NOMO-1 treated with DMSO at 0.1 percent for 48 hours (cell line): ENCODE results near the gene ALDOC.

Experiments used
- DNase-seq: peaks from one replicate; lab custom pipeline; 2025; ENCODE audit not compliant: unreplicated experiment; lab: John Stamatoyannopoulos, UW

The ALDOC gene

DNA sequence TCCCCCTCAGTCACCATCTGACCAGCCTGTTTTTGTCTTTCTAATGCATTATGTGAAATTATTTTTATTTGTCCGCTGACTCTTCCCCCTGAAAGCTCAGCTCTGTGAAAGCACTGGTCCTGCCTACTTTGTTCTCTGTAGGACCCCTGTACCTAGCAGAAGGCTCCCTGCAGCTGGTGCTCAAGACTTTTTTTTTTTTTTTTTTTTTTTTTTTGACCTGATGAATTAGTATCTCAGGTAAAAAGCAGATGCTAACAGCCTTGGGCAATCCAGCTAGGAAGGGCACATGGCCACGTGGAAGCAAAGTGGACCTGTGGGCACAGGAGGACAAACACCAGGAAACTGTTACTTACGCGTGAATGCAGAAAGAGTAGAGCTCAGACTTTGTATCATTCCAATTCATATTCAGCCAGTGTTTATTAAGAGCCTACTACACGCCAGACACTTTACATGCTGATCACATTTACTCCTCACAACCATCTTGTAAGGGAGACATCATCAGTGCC is 23.6 kb downstream of the ALDOC start:
- no peak for DNase-seq

DNA sequence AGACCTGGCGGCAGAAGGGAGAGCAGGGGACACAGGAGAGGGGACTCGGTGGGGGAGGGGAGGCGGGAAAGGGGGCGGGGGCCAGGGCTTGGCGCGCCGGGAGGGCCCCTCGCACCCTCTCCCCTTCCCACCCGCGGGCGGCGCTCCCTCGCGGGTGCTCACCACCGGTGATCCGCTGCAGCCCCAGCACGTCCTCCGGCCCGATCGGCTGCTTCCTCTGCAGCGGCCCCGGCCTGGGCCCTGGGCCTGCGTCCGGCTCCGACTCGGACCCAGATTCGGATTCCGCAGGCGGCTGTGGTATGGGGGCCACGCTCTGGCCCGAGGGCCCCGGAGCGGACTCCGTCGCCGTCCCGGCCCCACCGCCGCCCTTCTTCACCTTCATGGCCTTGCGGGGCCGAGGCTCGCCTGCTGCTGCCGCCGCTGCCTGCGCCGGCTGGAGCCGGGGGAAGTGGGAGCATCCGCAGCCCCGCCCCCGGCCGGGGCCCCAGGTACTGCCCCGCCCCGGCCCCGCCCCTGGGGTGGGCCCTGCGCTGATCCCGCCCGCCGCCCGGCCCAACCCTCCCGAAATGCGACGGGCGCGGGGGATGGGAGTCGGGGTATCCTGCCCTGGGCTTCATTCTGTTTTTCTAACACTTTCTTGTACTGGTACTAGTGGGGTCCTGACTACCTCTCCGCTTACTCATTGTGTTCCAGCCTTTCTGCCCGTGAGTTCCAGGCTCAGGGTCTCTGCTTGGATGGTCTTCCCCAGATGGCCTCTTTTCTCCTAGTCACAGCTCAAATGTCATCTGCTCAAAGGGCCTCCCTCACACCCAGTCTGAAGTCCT is 24.3 kb downstream of the ALDOC start, which contains the start of gene UNC119:
Gene UNC119, minus strand, starts transcription at position 449 of the 824 bp plus-strand sequence. Its CDS starts 67 bp downstream, at position 382.
- peak; percentile 49 for DNase-seq

DNA sequence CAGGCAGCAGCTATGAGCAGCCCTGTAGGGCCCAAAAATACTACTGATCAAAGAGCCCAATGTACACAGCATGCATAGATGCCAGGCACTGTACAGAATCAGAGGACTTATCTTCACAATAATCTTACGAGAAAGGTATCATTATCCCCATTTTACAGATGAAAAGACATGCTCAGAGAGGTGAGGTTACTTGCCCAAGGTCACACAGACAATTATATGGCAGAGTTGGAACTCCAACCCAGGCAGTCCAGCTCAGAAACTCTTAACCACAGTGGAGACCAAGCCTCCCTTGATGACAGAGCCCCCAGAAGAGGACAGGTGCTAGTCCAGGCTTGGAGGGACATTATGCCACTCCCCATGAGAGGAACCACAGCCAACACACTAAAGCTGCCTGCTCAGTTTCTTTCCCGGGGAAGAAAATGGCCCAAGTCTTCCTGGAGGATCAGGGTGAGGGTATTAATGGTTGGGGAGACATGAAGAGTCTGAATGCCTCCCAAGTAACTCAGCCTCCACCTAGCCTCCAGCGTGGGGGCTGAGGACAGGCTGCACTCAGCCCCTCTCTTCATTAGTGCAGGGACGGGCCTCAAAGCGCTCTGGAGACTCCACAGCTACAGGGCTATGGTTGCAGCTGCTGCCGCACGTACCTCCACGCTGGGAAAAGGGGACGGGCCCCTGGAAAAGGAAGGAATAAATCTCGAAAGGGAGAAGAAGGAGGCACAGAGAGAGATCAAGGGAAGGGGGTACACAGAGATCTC is 25.1 kb downstream of the ALDOC start:
- DNase-seq, result no peak

DNA sequence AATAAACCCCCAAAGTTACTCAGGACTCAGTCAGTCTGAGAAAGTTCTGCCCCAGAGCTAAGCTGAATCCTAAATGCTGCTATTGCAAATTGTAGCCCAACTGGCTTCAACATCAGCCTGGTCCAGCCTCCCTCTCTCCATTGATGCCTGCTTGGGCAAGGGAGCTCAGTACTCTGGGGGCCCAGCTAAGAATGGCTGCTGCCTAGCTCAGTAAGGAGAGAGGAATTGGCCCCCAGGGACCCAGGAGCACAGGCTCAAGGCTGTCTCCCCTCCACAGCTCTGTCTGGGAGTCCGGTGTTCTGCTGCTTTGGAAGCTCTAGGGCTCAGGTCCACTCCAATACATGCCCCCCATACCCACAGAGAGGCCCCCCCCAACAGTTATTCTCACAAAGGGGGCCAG is 25.8 kb downstream of the ALDOC start:
- no peak for DNase-seq

DNA sequence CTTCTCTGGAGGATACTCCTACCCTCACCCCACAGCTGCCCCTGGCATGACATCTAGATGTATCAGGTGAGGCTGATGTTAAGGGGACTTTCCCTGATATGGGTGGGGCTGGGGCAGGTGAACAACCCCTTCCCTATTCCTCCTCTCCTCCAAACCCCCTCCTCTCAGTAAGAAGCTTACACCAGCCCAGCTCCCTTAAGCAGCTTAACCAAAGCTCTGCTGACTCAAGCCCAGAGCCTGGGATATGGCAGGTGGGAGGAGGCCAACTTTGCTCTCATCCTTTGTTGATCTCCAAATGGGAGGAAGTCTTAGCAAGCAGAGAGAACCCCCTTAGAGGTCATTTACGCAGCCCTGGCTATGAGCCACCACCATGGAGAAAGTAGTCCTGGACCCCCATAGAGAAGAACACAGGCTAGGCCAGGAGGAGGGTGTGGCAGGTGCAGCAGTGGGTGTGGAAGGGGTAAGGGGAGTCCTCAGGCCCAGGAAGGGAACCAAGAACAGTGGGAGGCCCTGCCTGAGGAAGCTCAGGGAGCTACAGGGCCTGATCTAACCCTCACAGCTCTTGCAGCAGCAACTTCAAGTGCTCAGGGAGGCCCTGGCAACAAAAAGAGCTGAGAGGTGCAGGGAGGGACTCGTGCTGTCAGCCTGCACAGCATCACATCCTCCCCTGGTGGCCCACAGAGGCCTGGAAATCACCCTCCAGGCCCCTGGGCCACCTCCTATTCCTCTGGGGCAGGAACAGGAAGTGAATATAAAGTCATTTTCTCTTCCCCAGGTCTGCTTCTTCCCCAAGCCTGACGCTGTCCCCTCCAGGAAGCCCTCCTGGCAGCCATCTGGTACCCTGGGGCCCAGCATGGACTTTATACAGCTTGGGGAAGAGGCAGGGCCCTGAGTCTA is 27.2 kb downstream of the ALDOC start:
- peak; percentile 52 for DNase-seq

DNA sequence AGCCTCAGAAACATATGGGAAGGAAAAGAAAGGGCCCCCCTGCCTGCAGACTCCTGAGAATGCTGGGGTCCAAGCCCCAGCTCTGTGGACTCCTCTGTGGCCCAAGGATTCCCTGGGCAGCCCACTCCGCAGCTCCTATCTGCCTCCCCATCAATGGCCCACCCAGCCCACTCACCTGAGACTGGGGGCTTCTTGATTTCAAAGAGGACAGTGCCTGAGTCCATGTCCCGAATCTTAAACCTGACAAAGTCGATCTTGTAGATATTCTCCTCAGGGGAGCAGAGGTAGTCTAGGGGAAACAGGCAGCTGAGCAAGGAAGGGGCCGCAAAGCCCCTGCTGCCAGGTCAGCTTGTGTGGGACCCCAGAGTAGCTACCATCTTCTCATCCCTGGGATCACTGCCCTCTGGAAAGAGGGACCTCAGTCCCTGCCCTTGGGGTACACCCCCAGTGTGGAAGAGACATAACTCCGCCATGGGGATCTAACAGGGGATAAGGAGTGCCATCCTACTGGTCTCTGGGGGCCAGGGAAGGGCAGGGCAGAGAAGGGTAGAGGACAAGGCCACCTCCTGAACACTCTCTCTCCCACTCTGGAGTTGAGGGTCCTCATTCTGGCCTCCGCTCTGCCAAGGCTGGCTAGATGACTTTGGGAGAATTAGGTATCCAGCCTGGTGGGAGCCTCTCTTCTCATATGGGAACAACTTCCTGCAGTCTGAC is 28.1 kb downstream of the ALDOC start:
- no peak for DNase-seq

DNA sequence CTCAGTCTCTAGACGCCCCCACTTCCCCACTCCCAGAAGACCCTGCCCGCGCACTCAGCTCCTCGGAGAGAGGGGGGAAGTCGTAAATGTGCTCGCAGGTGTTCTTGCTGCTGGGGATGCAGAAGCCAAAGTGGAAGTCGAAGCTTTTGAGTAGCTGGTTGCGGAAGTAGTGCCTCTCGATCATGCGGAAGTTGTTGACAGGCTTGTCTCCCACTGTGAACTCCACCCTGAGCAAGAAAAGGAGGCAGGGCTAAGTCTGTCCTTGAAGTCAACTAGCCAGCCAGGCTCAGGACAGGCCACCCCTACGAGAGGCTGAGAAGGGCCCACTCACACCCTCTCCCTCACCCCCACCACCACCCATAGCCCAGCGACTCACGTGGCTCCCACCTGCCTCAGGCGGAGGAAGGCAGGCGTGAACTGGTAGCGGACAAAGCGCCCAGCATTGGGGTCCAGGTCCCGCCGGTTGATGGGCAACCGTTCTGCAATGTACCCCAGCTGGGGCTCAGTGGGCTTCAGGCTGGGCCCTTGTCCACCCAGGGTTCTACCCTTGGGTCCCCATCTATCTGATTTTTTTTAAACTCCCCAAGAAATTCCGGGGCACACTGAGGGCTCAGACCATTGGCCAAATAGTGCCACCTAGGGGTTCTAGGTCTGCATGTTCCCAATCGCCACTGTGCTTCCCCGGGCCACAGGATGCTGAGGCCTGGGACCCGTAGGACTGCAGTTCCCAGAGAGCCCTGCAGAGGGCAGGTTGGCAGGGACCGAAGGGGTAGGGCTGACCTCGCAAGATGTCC is 28.9 kb downstream of the ALDOC start:
- peak; percentile 96 for DNase-seq

DNA sequence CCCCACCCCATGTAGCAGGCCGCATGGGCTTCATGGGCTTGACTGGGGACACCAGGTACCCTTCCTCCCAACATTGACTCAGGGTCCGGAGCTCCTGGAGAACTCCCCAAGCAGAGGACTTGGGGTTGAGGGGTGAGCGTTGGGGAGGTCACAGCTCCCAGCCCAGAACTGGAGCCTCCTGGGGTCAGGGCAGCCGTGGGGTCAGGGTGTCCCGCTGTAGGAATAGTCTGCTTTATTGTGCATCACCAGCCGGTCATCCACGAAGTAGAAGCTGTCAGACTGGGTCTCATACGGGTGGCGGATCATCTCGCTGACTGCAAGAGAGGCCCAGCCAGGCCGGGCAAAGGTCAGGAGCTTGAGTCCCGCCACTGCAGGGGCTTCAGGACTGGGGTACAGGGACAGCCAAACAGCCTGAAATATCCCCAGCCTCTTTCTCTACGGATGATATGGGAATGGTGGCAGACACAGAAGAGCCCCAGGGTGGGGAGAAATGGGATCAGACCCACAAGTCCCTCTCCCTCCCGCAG is 29.5 kb downstream of the ALDOC start:
- no peak for DNase-seq

DNA sequence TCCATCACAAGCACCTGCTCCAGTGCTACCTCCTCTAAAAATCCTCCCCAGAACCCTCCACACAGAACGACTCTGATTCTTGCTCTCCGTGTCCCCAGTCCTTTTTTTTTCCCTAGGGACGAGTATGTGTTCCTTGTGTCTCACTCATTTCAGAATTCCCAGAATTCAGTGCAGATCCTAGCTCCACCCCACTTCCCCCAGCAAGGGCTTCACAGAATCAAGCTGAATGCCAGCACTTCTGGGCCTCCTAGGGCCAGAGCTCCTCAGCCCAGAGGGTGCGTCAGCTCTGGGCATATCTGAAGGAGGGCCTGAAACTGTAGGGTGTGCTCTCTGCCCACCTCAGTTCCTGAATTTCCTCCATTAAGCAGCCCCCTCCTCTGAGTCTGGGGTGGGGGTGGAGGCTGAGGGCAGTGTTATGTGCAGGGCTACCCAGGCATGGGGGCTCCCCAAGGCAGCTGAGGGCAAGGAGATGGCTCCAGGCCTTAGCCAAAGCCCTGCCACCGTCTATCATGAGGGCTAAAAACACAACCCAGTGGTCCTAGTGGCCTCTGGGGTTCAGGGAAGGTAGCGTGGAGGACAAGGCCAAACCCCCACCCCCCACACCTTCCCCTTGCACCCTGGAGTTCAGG is 30.8 kb downstream of the ALDOC start:
- DNase-seq, result no peak

DNA sequence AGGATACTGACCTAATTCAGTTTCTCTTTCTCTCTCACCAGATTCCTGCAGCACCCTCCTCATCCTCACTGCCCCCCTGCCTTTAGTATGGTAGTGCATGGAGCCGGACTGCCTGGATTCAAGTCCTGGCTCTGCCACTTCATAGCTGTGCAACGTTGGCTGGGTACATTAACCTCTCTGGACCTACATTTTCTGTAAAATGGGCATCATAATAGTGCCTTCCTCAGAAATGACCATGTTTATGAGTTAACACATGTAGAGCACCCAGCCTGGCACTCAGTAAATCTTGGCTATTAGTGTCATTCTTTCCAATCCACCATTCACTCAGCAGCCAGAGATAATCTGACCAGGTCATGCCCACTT is 31.6 kb downstream of the ALDOC start:
- DNase-seq, result no peak

DNA sequence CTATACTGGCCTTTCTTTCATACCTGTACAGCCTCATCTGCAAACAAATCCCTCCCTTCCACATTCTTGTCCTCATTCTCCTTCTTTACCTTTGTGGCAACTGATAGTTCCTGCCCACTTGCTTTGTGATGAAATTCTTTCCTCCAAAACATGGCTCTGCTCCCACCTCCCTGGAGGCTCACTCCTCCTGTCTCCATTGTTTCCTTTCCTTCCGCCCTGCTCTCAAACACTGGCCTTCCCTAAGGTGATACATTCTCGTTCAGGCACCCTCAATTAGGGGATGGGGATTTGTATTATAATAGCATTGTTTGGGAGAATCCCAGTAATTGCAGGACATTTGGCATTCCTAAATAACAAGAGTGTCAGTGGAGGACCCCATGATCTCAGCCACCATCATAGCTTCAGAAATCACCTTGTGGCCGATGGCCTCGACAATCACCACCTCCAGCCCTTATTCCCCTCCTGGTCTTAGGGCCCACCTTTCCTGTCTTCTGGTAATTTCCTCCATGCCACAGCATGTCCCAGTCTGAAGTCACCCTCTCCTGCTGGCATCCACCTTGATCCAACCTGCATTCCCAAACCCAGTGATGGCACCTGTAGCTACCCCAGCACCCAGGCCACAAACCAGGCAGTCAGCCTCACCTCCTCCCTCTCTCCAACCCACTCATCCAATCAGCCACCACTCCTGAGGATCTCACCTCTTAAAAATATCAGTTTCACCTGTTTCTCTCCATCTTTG is 32.1 kb downstream of the ALDOC start:
- DNase-seq, result no peak

DNA sequence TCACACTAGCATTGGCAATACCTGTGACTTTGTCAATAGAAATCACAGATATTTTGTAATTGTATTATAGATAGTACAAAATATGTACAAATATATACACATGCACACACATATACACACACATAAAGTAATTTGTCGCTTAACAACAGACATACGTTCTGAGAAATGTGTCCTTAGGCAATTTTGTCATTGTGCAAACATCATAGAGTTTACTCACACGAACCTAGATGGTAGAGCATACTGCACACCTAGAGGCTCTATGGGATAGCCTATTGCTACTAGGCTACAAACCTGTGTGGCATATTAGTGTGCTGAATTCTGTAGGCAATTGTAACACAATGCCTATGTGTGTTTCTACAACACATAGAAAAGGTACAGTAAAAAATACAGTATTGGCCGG is 35.3 kb downstream of the ALDOC start:
- DNase-seq, result no peak

DNA sequence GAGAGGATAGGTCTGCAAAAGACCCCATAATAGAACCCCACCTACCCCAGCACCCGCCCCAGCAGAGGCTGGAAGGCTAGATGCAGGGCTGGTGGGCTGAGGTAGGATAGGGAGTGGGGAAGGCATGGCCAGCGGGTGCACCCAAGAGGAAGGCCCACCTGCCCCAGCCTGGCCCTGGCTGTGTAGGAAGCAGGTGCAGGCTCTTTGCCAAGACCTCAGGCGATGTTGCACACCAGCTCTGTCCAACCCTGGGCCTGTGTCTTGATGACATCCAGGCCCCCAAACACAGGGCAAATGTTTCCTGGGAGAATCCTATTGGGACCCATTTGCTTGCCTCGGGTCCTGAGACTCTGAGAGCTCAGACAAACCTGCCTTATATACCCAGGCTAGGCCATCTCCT is 36.5 kb downstream of the ALDOC start:
- no peak for DNase-seq

DNA sequence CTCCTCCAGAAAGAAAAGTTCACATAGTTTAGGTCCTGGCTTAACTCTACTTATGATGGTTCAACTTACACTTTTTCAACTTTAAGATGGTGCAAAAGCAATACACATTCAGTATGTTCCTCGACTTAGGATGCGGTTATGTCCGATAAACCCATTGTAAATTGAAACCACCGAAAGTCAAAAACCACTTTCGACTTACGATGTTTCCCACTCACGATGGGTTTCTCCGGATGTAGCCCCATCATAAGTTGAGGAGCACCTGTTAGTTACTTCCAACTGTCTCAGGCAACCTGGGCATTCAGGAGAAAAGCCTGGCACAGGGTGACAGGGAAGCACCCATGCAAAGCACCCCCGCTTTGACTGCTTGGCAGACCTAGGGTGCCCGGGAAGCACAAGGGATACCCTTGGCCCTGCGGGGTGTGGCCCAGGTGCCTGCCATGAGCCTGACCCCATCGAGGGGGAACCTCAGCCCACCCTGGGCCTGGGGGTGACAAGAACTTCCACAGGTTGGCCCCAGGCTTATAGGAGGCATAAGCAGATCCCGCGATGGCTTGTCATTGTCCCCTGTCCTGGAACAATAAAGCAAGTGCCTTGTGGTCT is 38.3 kb downstream of the ALDOC start:
- no peak for DNase-seq

DNA sequence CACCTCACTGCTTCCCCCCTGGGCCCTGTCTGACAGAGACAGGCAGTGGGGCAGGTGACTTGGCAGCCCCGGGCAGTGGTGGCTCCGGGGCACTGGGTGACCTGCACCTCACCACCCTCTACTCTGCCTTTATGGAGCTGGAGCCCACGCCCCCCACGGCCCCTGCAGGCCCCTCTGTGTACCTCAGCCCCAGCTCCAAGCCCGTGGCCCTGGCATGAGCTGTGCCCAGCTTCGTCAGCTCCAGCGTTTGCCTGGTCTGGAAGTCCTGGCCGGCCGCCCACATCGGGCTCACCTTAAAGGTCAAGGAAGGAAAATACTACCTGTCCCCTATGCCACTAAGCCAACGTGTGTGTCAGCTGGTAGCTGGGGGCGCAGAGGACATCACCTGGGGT is 39.5 kb downstream of the ALDOC start:
- no peak for DNase-seq

DNA sequence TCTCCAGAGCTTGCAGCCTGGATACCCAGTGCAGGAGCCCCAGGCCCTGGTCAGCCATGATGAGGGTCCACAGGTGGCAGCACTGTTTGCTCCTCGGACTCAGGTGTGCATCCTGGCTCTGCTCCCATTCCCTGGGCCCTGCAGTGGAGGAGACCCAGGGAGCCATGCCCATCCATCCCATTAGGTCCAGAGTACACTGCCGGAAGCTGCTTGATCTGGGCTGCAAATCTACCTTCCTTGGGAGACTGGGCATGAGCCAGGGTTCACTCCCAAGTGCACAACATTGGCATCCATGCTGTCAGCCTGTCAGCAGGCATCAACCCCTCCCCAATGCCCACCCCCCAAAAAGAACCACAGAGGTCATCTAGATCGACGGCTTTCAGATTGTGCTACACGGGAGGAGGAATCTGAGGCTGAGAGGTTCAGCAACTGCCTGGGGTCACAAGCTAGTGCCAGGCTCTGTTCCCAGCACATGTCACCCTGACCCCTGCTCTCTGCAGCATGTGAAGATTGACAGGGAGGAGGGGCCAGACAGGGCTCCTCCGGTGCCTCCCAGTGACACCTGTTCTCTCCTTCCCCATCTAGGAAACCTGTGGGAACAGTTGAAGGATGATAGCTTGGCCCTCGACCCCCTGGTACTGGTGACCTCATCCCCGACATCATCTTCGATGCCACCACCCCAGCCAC is 40.0 kb downstream of the ALDOC start:
- no peak for DNase-seq

DNA sequence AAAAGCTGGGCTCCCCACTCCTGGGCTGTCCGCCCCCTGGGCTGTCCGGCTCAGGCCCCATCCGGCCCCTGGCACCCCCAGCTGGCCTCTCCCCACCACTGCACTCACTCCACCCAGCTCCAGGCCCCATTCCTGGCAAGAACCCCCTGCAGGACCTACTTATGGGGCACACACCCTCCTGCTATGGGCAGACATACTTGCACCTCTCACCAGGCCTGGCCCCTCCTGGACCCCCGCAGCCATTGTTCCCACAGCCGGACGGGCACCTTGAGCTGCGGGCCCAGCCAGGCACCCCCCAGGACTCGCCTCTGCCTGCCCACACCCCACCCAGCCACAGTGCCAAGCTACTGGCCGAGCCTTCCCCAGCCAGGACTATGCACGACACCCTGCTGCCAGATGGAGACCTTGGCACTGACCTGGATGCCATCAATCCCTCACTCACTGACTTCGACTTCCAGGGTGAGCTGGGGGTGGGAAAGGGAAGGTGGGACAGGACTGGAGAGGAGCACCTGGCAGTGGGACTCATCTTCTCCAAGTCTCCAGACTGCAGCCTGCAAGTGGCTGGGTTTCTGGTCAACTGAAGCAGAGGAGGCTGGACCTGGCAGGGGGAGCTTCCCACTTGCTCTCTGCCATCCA is 41.8 kb downstream of the ALDOC start:
- DNase-seq, result no peak
